Endothelial cell of umbilical vein (primary cell): ENCODE results near the gene BAZ1B.

Experiments
- CTCF ChIP-seq, 2 donors: IDR thresholded peaks; 1 replicate in 1 of 2; 2 replicates in 1 of 2; pipeline ENCODE4 v1.5.1; 2011; ENCODE audit warnings: low read length in 2 of 2, mild to moderate bottlenecking in 2 of 2, moderate library complexity in 2 of 2, control low read depth in 1 of 2, inconsistent platforms in 1 of 2, low read depth in 1 of 2; ENCODE audit not compliant: insufficient read depth in 1 of 2; ENCODE audit errors: extremely low read depth in 1 of 2
- GATA2 ChIP-seq: IDR thresholded peaks from 2 replicates; pipeline ENCODE4 v1.7.0; 2011; ENCODE audit warnings: low read depth, mild to moderate bottlenecking, moderate library complexity, mixed read lengths, low read length; ENCODE audit not compliant: insufficient read length, insufficient read depth
- JUN ChIP-seq: IDR thresholded peaks from 2 replicates; pipeline ENCODE4 v1.6.1; 2011; ENCODE audit warnings: borderline replicate concordance, low read depth; ENCODE audit not compliant: insufficient read length, insufficient read depth
- MAX ChIP-seq: IDR thresholded peaks from 2 replicates; pipeline ENCODE4 v1.6.1; 2011; ENCODE audit not compliant: insufficient read depth, insufficient read length
- POLR2A ChIP-seq: IDR thresholded peaks from 2 replicates; pipeline ENCODE4 v1.6.1; 2012; ENCODE audit warnings: low read depth, mild to moderate bottlenecking, control low read depth, low read length
- POLR2AphosphoS5 ChIP-seq: IDR thresholded peaks from 2 replicates; pipeline ENCODE4 v1.6.1; 2012; ENCODE audit warnings: low read depth, mild to moderate bottlenecking, control low read depth, low read length, moderate library complexity; ENCODE audit not compliant: insufficient read depth

GRCh38 chr7:73449422-73449821 lies 72.7 kb downstream of the BAZ1B start:
- TF ChIP-seq MAX (no peak), POLR2A (no peak), CTCF (IDR thresholded peaks at IDR 0.05; ENCODE audit: extremely low read depth in 1 of 2, insufficient read depth in 1 of 2, low read depth in 1 of 2, low read length in 2 of 2) (no peak), GATA2 (no peak), POLR2AphosphoS5 (no peak), JUN (no peak)
